Measurements from ENCODE around the gene HARBI1.

HARBI1 gene, protein sequence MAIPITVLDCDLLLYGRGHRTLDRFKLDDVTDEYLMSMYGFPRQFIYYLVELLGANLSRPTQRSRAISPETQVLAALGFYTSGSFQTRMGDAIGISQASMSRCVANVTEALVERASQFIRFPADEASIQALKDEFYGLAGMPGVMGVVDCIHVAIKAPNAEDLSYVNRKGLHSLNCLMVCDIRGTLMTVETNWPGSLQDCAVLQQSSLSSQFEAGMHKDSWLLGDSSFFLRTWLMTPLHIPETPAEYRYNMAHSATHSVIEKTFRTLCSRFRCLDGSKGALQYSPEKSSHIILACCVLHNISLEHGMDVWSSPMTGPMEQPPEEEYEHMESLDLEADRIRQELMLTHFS

DNA sequence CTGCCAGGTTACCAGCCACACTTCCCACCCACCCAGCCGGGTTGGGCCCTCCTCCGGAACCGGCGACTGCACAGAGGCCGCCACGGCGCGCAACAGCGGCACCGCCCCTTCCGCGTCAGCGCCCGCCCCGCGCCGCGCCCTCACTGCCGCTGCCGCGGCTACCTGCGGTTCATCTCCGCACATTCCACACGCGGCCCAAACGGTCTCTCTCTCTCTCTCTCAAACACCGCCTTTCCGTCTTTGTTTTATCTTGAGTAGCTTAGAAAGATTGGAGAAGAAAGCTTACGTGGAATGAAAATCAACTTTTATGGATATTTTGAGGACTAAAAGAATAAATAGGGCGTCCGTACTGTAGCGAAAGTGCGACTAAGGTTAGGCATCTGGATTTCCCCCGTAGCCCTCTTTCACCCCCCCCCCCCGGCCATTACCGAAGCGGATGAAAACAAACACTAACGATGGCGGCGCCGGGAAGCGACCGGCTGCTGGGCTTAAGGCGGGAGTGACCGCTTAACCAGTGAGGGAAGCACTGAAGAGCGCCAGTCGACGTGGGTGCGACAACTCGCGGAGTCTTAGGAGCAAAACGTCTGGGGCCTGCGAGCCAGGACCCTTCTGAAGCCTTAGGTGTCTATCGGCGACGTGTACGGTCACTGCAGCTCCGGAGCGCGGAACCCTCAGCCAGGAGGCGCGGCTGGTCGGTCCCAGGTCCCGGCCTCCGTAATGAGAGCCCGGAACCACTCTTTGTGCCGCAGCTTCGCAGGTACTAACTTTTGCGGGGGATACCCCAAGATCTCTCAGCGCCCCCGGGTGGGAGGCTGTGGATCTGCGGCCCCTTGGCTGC, at the start of gene HARBI1, which contains the start of gene ATG13:
Gene HARBI1, minus strand, starts transcription at position 94 of the 838 bp plus-strand sequence. CDS start 990 bp downstream, outside the sequence.
Gene ATG13, plus strand, starts transcription at position 420 of the 838 bp plus-strand sequence. CDS start 26,739 bp downstream, outside the sequence.
- DNase-seq: peak; percentile 96

DNA sequence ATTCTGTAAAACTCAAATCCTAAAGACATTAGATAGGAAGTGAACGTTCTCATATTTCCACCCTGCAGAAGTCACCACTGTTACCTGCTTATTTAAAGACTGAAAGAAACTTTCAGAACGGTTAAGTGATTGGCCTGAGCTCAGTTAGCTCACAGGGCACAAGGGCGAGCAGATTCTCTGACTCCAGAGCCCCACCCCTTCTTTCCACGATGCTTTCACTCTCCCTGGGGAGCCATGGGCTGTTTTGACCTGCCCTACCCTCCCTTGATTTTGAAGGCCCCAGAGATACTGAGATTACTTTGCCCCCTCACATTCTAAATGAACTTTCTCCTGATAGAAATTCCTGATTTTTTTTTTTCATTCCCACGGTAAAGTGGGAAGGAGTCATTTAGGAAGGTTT, 49.5 kb upstream of the HARBI1 start:
- DNase-seq: no peak

DNA sequence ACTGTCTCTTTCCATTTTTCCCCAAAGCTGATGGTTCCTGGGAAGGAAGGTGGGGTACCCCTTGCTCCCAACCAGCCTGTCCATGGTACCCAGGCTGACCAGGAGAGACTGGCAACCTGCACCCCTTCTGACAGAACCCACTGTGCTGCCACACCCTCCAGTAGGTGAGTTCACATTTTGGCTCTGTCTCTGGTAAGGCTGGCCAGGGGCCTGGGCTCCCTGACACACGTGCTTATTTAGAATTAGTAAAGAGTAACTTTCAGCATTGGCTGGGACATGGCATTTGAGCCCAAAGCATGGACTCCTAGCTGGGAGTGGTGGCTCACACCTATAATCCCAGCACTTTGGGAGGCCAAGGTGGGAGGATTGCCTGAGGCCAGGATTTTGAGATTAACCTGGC, 48.3 kb upstream of the HARBI1 start:
- no peak for DNase-seq

DNA sequence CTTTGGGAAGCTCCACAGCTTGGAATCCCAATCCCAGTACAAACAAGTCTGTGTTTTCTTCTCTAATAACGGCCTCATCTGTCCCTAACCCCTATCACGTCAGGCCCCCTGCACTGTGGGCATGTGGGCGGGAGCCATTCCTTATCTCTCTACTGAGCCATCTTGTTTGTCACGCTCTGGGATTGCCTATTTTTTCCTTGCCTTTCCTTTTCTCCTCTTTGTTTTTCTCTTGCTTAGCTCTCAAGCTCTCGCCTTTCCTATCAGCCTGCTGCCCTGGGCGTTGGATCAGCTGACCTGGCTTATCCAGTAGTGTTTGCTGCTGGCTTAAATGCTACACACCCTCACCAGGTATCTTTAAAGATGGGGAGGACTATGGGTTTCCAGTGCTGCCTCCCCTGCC, 47.6 kb upstream of the HARBI1 start:
- no peak for DNase-seq

DNA sequence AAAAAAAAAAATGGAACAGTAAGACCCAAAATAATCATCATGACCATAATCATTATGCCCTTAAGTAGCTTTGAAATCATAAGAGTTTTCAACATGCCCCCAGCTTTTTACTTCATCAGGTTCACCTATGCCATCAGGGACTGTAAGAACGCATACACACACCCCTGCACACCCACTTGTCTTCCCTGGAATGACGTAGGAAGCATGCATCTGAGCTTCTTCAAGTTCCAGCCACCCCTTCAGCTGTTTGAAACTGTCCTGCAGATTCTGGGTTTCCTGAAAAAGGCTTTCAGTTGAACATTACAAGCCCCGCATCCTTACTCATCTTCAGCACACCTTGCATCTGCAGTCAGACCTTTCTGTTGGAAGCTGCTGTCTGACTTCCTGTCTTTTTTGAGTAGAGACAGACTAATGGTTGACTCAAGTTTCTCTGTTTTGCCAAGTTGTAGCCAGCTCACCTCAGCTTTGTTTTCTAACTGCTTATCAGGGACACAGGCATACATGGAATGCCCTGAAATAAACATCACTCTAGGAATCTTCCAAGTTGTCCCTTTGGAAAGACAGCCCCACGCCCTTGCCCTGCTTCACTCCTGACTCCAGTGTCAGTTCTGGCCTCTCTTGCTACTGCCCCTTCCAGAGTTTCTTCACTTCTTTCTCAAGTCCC, 46.4 kb upstream of the HARBI1 start:
- DNase-seq: no peak

DNA sequence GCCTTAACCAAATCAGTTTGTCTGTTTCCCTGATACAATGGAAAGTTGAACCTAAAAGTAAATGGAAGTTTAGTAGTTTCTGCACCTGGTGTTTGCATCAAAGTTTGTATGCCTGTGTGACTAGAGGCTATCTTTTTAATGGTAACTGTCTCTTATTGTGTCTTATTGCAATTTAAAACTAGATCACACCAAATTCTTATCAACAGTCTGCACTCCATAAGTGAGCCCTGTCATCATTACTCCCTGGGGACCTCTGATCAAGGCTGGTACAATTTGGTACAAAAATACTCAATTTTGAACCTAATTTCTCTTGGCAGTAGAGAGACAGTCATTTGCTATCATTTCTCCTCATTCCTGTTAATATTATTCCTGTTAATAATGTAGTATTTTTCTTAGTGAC, 45.3 kb upstream of the HARBI1 start:
- DNase-seq: no peak

DNA sequence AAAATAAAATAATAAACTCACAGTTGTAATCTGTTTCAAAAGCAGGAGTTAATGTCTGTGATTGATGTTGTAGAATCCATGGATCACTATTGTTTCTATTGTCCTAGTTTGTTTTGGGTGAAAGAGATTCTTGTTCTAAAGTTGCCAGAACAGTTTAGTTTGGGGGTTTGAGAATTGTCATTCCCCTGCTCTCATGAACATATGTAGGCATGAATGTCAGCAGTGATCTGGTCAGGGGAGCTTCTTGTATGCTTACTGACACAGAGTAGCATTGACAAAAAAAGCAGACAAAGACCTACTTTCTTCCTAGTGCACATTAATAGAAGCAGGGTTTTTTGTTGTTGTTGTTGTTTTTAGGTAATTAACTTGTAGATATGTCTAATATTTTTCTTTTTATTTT, 44.8 kb upstream of the HARBI1 start:
- no peak for DNase-seq

DNA sequence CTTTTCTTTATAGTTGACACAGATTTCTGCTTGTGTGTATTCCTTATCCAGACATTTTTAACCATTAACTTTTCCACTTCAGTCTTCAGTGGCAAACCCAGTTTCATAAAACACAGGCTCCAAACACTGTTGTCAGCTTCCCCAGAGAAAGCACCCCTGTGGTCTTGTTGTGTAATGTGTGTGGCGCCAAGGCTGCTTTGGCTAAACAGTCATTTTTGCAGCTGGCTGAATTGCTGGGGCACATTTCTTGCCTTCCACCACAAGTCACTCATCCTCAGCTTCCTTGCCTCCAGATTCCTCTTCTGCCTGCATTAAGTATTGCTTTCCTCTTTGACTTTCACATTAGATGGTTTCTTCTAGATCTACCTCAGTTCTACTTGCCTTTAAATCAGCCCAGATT, 42.9 kb upstream of the HARBI1 start:
- no peak for DNase-seq

DNA sequence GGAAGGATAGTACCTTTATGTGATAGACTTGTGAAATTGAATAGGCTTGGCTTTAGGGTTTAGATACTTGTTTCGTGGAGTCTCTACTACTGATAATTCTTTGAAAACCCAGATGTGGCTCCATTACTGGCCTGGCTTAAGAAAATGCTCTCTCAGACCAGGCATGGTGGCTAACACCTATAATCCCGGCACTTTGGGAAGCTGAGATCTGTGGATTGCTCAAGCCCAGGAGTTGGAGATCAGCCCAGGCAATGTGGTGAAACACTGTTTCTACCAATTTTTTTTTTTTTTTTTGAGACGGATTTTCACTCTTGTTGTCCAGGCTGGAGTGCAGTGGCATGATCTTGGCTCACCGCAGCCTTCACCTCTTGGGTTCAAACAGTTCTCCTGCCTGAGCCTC, 41.2 kb upstream of the HARBI1 start:
- no peak for DNase-seq

DNA sequence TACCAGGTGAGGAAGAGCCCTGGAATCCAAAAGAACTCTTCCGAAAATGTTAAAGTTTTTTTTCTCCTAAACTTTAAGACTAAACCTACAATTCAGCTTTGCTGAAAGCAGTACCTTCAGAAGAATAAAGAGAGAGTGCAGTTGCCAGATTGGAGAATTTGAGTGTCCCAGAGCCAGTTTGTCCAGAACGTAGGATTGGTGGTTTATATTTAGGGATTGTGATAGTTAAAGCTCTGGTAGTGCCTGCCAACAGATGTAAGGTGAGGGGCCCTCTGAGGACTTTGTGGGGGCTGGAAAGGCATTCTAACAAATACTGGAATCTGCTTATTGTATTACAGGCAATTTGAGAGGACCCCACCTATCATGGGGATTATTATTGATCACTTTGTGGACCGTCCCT, 40.2 kb upstream of the HARBI1 start:
- DNase-seq: no peak

DNA sequence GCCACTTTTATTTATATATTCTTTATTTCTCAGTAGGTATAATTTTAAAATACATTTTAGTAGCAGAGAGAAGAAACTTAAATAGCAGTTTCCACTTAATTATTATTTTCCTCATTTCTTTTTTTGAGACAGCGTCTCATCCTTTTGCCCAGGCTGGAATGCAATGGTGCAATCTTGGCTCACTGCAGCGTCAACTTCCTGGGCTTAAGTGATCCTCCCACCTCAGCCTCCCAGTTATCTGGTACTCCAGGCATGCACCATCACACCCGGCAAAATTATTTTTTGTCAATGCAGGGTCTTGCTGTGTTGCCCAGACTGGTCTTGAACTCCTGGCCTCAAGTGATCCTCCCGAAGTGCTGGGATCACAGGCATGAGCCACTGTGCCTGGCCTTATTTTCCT, 38.6 kb upstream of the HARBI1 start:
- DNase-seq: no peak

DNA sequence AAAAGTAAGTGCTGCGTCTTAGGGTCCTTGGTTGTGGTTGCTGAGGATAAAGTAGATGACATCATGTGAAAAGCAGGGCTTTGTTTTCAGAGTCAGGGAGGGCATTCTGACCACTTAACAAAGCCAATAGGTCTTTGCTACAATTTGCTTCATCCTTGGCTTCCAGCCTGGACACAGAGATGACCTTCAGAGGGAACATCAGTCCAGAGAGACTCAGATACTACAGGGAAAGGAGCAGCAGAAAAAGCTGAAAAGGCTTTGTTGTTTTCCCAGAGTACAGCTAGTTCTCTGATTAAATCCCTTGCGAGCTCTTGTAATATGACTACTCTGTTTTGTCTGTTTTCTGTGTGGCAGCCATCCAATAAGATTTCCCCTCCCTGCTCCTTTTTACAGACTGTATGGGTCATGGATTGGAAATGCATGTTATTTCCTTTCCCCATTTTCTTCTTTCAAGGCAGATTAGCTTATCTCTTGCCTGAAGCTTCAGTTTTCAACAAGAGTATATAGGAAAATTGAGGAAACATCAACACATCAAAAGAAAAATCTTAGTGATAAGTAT, 32.2 kb upstream of the HARBI1 start:
- DNase-seq: no peak

DNA sequence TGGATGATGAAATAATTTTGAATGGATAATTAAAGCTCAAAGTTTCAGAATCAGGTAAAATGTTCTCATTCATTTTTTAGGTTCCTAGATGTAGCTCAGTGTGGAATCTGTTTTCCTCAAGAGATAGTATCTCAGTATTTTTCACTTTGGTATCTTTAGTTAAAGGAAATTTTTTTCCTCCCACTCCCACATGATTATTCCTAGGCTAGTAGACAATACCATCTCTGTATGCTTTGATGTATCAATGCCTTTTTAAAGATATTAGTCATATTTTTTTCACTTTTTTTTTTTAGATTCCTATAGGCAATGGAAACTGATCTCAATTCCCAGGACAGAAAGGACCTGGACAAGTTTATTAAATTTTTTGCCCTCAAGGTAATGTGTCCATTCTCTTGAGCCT, 27.0 kb upstream of the HARBI1 start:
- no peak for DNase-seq

DNA sequence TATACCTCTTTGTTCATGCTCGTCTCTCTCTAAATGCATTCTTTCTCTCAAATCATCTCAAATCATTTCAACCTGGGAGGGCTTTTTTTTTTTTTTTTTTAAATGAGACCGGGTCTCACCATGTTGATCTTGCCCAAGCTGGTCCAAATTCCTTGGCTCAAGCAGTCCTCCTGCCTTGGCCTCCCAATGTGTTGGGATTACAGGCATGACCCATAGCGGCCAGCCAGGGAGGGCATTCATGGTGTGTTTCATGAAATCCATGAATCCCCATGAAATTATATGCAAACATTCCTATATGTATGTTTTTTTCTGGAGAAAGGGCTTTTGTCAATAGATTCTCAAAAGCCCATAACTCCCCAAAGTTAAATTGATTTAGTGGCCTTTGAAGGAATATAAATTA, 26.5 kb upstream of the HARBI1 start:
- no peak for DNase-seq

DNA sequence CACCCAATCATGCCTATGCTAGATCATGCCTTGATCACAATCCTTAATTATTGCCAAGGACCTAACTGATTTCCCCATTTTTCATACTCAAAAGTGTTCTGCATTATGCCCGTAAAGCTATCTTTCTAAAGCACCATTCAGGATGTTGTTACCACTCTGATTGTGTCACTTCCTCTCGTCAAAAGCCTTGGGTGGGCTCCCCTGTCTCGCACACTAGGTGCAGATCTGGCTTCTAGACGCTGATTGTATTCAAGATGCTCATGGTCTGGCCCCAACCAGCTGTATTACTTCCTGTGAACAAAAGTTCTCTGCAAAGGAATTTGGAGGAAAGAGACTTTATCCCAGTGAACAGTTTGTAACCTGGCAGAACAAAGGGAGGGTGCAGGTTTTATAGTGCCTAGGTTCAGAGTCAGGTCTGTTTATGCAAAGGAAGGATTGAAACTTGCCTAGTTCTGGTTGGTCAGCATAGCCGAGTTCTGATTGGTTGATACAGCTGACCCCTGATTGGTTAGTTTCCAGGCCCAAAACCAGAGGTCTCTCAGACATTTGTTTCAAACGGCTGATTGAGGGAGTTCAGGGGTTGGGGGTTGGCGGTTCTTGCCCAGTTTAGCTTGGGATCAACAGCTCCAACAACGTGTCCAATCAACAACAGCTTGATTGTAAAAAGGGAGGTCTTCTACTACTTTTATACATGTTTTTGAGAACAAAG, 25.8 kb upstream of the HARBI1 start:
- DNase-seq: no peak

DNA sequence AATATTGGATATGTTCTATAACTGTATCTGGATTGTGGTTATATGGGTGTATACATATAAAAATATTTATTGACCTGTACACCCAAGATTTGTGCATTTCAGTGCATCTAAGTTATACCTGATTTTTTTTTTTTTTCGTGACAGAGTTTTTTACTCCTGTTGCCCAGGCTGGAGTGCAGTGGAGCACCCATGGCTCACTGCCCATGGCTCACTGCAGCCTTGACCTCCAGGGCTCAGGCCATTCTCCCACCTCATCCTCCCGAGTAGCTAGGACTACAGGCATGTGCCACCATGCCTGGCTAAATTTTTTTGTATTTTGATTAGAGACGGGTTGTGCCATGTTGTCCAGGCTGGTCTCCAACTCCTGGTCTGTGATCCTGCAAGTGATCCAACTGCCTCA, 24.6 kb upstream of the HARBI1 start:
- DNase-seq: no peak

DNA sequence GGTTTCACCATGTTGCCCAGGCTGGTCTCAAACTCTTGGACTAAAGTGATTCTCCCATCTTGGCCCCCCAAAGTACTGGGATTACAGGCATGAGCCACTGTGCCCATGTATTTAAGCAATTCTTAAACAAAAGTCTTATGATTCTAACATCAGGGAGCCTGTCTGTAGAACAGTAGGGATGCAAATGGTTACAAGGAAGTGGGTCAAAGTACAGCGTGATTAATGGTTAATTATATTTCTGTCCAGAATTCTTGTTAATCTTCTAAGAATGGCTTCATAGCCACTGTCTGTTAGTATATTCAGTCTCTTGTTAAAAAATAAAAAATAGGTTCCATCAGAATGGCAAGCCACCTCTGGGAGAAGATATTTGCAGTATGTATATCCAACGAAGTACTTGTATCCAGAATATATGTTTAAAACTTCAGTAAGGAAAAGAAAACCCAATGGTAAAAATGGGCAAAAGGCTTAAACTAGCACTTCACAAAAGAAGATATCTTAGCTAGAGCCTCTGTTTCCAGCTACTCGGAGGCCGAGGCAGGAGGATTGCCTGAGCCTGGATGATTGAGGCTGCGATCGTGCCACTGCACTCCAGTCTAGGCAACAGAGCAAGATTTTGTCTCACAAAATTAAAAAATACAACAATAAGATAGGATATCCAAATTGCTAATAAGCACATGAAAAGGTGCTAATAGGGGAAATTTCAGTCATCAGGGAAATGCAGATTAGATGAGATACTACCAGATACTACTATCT, 23.2 kb upstream of the HARBI1 start:
- DNase-seq: no peak

DNA sequence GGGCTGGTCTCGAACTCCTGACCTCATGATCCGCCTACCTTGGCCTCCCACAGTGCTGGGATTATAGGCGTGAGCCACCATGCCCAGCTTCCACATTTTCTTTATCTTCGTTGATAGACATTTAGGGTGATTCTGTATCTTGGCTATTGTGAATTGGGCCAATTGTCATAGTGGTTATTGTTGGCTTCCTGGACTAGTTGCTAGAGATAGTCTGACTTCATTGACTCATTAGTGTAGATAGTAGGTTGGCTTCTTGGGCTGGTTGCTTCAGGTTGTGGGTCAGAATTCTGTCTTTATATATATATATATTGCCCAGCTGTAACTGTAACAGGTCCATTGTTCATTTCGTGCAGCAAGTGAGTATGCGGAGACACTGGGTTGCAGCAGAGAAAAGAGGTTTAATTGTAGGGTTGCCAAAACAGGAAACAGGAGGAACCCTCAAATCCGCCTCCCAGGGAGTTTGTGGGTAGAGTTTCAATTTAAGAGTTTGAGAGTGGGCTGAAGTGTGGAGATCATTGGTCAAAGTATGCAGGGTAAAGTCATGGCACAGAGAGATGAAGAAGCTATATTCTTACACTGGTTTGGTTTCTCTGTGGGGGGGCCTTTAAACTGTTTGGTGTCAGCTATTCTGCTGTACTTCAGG, 22.3 kb upstream of the HARBI1 start:
- no peak for DNase-seq

DNA sequence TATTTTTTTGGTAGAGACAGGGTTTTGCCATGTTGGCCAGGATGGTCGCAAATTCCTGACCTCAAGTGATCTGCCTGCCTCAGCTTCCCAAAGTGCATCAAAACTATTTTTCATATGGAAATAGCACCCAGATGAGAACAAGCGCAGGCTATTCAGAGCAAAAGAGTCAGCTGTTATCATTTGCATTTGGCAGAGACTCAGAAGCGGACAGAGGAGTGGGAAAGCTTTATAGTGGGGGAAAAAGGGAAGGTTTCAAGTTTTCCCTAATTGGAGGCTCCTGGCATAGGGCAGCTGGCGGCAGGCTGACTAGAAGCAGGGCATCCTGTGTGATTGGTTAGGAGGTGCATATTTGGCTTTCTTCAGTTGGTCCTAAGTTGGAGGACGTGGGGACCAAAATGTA, 20.5 kb upstream of the HARBI1 start:
- DNase-seq: no peak

DNA sequence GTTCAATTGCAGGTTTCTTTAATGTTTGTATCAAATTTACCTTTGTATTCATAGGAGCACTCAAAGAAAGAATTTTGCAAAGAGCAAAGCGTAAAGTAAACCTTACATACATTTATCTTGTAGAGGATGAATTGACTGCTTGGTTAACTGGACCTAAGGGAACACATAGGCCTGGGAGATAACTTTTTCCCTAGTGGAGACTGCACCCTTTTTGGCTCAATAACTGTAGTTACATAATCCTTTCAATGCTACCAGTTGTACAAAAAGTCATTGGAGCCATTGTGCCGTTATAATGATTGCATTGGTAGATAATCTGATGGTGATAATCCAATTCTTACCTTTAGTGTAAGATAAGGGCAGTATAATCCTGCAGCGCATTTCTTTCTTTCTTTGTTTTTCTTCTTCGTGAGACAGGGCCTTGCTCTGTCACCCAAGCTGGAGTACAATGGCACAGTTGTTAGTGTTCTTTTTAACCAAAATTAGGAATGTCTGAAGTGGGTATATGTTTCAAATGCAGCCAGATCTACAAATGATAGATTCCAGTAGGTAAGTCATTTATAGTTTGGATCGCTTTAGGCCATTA, 18.6 kb upstream of the HARBI1 start:
- DNase-seq: no peak
